Endothelial cell of umbilical vein (primary cell): ENCODE data around the gene RPS15A. TPM values are rescaled to one million over a fixed set of nuclear protein-coding genes. Genes with fewer than 3 reads are reported as not detected.
A peak's percentile ranks its signal among the peaks of the same experiment; 100 is the strongest.

ENCODE experiments used
- BruUV-seq: library from RNA; stranded (reverse); fragments of 400-500 nt; replicated peaks from 2 replicates; lab custom pipeline; 2021; lab: Mats Ljungman, UMichigan
- CTCF ChIA-PET: fragments of 300-600, 350-600 bp; sonication (Branson Sonifier 250); formaldehyde crosslinking; loops from one replicate; lab custom pipeline; 2021; ENCODE audit warnings: antibody characterized with exemption, inconsistent platforms; lab: Charles Lee
- POLR2A ChIA-PET: fragments of 300-600, 350-600 bp; sonication (Branson Sonifier 250); formaldehyde crosslinking; loops from one replicate; lab custom pipeline; 2021; ENCODE audit warnings: antibody characterized with exemption, inconsistent platforms; lab: Charles Lee
- DNase-seq: peaks from one replicate; pipeline ENCODE4 v3.0.0-alpha.2; 2011; ENCODE audit warnings: low read depth, low spot score
- FAIRE-seq: peaks from 2 replicates; lab custom pipeline; 2011; peaks lifted over from hg19 to GRCh38; lab: Jason Lieb, UNC
- H2AFZ ChIP-seq: 2 replicates; pipeline ENCODE4 v1.6.0; 2012; ENCODE audit warnings: low read depth, low read length, control low read depth, inconsistent platforms
- H3K27ac ChIP-seq: 2 replicates; pipeline ENCODE4 v1.5.1; 2011; ENCODE audit warnings: low read depth, mild to moderate bottlenecking, control low read depth, low read length, moderate library complexity; ENCODE audit not compliant: insufficient read depth
- H3K27me3 ChIP-seq, 2 experiments: 2 replicates each; pipeline versions ENCODE4 v1.6.0 to v1.6.1; 2011; ENCODE audit warnings: low read length in 2 of 2, mixed read lengths in 1 of 2; ENCODE audit not compliant: control insufficient read depth in 2 of 2, insufficient read depth in 2 of 2
- H3K36me3 ChIP-seq, 2 experiments: 2 replicates in 1 of 2; 3 replicates in 1 of 2; pipeline ENCODE4 v1.5.1; 2011; ENCODE audit warnings: low read length in 2 of 2, mild to moderate bottlenecking in 1 of 2, moderate library complexity in 1 of 2; ENCODE audit not compliant: control insufficient read depth in 2 of 2, insufficient read depth in 2 of 2; ENCODE audit errors: extremely low read depth in 1 of 2
- H3K4me1 ChIP-seq: 3 replicates; pipeline ENCODE4 v1.5.1; 2011; ENCODE audit warnings: mild to moderate bottlenecking, low read length; ENCODE audit not compliant: control insufficient read depth, insufficient read depth; ENCODE audit errors: extremely low read depth
- H3K4me2 ChIP-seq: 2 replicates; pipeline ENCODE4 v1.6.1; 2011; ENCODE audit warnings: low read length, control low read depth, mixed read lengths; ENCODE audit not compliant: insufficient read depth
- H3K4me3 ChIP-seq, 3 experiments: fragments of 200-600 bp in 1 of 3; sonication (generic), shearing (Covaris generic) in 1 of 3; replicated peaks in 1 of 3; 2 replicates each; pipeline ENCODE4 v1.5.1; 2011 to 2016; ENCODE audit warnings: control low read depth in 3 of 3, low read length in 3 of 3, mild to moderate bottlenecking in 2 of 3, inconsistent platforms in 1 of 3, low read depth in 1 of 3, moderate library complexity in 1 of 3; ENCODE audit not compliant: insufficient read depth in 1 of 3
- H3K79me2 ChIP-seq: 2 replicates; pipeline ENCODE4 v1.6.0; 2012; ENCODE audit warnings: low read length, inconsistent platforms; ENCODE audit not compliant: control insufficient read depth, insufficient read depth
- H3K9ac ChIP-seq: replicated peaks from 2 replicates; pipeline ENCODE3; 2011; ENCODE audit warnings: low read length, control low read depth; ENCODE audit not compliant: insufficient read depth; ENCODE audit errors: extremely low read depth
- H3K9me1 ChIP-seq: replicated peaks from 3 replicates; pipeline ENCODE4 v1.6.0; 2011; ENCODE audit warnings: mild to moderate bottlenecking, low read length; ENCODE audit not compliant: control insufficient read depth, insufficient read depth; ENCODE audit errors: extremely low read depth
- H3K9me3 ChIP-seq: replicated peaks from 2 replicates; pipeline ENCODE4 v1.5.1; 2012; ENCODE audit warnings: low read length, inconsistent platforms; ENCODE audit not compliant: control insufficient read depth, insufficient read depth
- H4K20me1 ChIP-seq: replicated peaks from 2 replicates; pipeline ENCODE3; 2011; ENCODE audit warnings: mild to moderate bottlenecking, low read length; ENCODE audit not compliant: control insufficient read depth, insufficient read depth; ENCODE audit errors: extremely low read depth
- EZH2 ChIP-seq: IDR thresholded peaks from 2 replicates; pipeline ENCODE4 v1.6.1; 2012; ENCODE audit warnings: borderline replicate concordance, low read depth, mild to moderate bottlenecking, moderate library complexity, low read length, inconsistent platforms; ENCODE audit not compliant: severe bottlenecking
- FOS ChIP-seq: IDR thresholded peaks from 2 replicates; pipeline ENCODE4 v1.6.1; 2011; ENCODE audit warnings: mild to moderate bottlenecking, low read length, moderate library complexity, borderline replicate concordance; ENCODE audit not compliant: insufficient read depth
- JUN ChIP-seq: IDR thresholded peaks from 2 replicates; pipeline ENCODE4 v1.6.1; 2011; ENCODE audit warnings: borderline replicate concordance, low read depth; ENCODE audit not compliant: insufficient read length, insufficient read depth
- MYC ChIP-seq: IDR thresholded peaks from one replicate; pipeline ENCODE4 v1.6.1; 2011; ENCODE audit warnings: mild to moderate bottlenecking, low read depth, low read length
- POLR2AphosphoS5 ChIP-seq: IDR thresholded peaks from 2 replicates; pipeline ENCODE4 v1.6.1; 2012; ENCODE audit warnings: low read depth, mild to moderate bottlenecking, control low read depth, low read length, moderate library complexity; ENCODE audit not compliant: insufficient read depth
- dilution Hi-C: fragments of 300-500 bp; cut with MboI; formaldehyde crosslinking; loops from one replicate; pipeline ENCODE4 v1.15.0; 2019; ENCODE audit warnings: low sequenced_read_pairs; ENCODE audit not compliant: extremely low pct_ligation_motif_present
- intact Hi-C: fragments of 100-400 bp; cut with micrococcal nuclease; formaldehyde crosslinking; loops from one replicate; pipeline ENCODE4 v1.10.0; 2022
- polyA plus RNA-seq, 4 experiments: library from polyadenylated mRNA; depleted of rRNA in 3 of 4; stranded (reverse) in 3 of 4; unstranded in 1 of 4; fragments of >200 nt; gene quantifications; 2 replicates each; pipeline versions ENCODE4 v1.2.1 to v1.2.3, GENCODE V29; 2011 to 2012; ENCODE audit warnings: missing spikeins in 1 of 4
- total RNA-seq: library from RNA; stranded (reverse); gene quantifications from 2 replicates; pipeline ENCODE4 v1.2.3, GENCODE V29; 2021
- TF ChIP-seq, protein P1 (sequence below): IDR thresholded peaks from 2 replicates; pipeline ENCODE4 v1.6.1; 2011; ENCODE audit not compliant: insufficient read depth, insufficient read length

Gene RPS15A
- total and polyA plus RNA-seq, 2 donors (not counting 3 experiments of a cell fraction or from before 2014, with no cell fraction given): 1,299 to 4,163 TPM

- CTCF ChIA-PET: interaction anchor here (0.6 to 7.0 kb wide), 6 partner anchors 13 to 165 kb away, joined by 3 to 80 read pairs (median 4); partner anchors contain the start of gene RPS15A
- POLR2A ChIA-PET: interaction anchor here (0.6 to 1.4 kb wide), 2 partner anchors 14 to 67 kb away, joined by 5 to 10 read pairs; partner anchors contain the start of gene RPS15A
- peak; percentile 61 for TF ChIP-seq JUN
- TF ChIP-seq MYC: no peak
- TF ChIP-seq POLR2AphosphoS5: peak; percentile 22
- TF ChIP-seq FOS: peak; percentile 53
- TF ChIP-seq EZH2: no peak
- TF ChIP-seq, protein P1, sequence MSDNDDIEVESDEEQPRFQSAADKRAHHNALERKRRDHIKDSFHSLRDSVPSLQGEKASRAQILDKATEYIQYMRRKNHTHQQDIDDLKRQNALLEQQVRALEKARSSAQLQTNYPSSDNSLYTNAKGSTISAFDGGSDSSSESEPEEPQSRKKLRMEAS: no peak
- Histone ChIP-seq H3K4me2 (peak overlapping the region; percentile 65), H4K20me1 (peaks cover 10% of the 10 kb centered on the region), H3K4me3 (peak overlapping the region in 1 of 3 experiments; percentile 6), H3K79me2 (peaks cover 30% of the 10 kb centered on the region), H3K4me1 (peaks cover 39% of the 10 kb centered on the region), H2AFZ (no peak overlapping the region), H3K27me3 (no peaks in the 10 kb centered on the region), H3K36me3 (peaks cover 2 to 5% of the 10 kb centered on the region in 2 experiments), H3K27ac (peak overlapping the region; percentile 75), H3K9ac (peak overlapping the region; percentile 37), H3K9me3 (no peaks in the 10 kb centered on the region), H3K9me1 (no peaks in the 10 kb centered on the region)
- DNase-seq: peak; percentile 86
- BruUV-seq: no TSS peak
- intact Hi-C loops: loop anchor here (10.0 kb wide), 2 partner anchors 311 to 721 kb away; partner anchors contain the start of genes CCP110, GDE1 and ITPRIPL2
- dilution Hi-C loops: no loop called here
- peak; percentile 88 for FAIRE-seq
Observed at GRCh38 chr16:18803569-18804462, 13.7 kb upstream of the RPS15A start.
